SJSA1 (cell line): ENCODE measurements around the gene APOBR. TPM values are rescaled to one million over a fixed set of nuclear protein-coding genes. Genes with fewer than 3 reads are reported as not detected.
"Not testable (repeated sequence)": the region's sequence is repeated elsewhere in the genome, so short reads cannot be mapped to it uniquely, and the experiment has no call there.

Source experiments
- DNase-seq, 2 experiments: peaks; one replicate each; pipeline ENCODE4 v3.0.0-alpha.2; 2015 to 2020; ENCODE audit warnings: low spot score in 2 of 2, low read depth in 1 of 2
- H3K27ac ChIP-seq: fragments of 250-450 bp; sonication (Bioruptor Pico); 2 replicates; pipeline ENCODE4 v1.5.1; 2020; ENCODE audit warnings: mild to moderate bottlenecking, moderate library complexity
- H3K27me3 ChIP-seq: fragments of 250-450 bp; sonication (Bioruptor Pico); replicated peaks from 2 replicates; pipeline ENCODE4 v1.5.1; 2020; ENCODE audit warnings: mild to moderate bottlenecking, moderate library complexity
- H3K36me3 ChIP-seq: fragments of 250-450 bp; sonication (Bioruptor Pico); 2 replicates; pipeline ENCODE4 v1.5.1; 2020; ENCODE audit warnings: mild to moderate bottlenecking
- H3K4me1 ChIP-seq: fragments of 250-450 bp; sonication (Bioruptor Pico); replicated peaks from 2 replicates; pipeline ENCODE4 v1.6.1; 2021; ENCODE audit warnings: mild to moderate bottlenecking
- H3K4me3 ChIP-seq: fragments of 250-450 bp; sonication (Bioruptor Pico); 2 replicates; pipeline ENCODE4 v1.5.1; 2020; ENCODE audit warnings: mild to moderate bottlenecking
- H3K9me3 ChIP-seq: fragments of 250-450 bp; sonication (Bioruptor Pico); replicated peaks from 2 replicates; pipeline ENCODE4 v1.5.1; 2020; ENCODE audit warnings: mild to moderate bottlenecking
- total RNA-seq: library from RNA; depleted of rRNA; stranded (reverse); fragments of >200 nt; shearing (Covaris generic); gene quantifications from 2 replicates; pipeline ENCODE4 v1.2.3, GENCODE V29; 2014; rRNA removed

Gene APOBR
- not detected in 2 replicates for total RNA-seq

GRCh38 chr16:28494121-28494851 lies at the start of gene APOBR:
TSS of gene APOBR (plus strand) at chr16:28494643. CDS start at chr16:28494682, 39 bp downstream.
- Histone ChIP-seq H3K27me3 (no peaks in the 10 kb centered on the region), H3K4me1 (peaks cover 6% of the 10 kb centered on the region; the same call in 1 of the 2 replicates), H3K36me3 (no peaks in the 10 kb centered on the region), H3K9me3 (no peaks in the 10 kb centered on the region), H3K4me3 (no peak within 1 kb of the TSS), H3K27ac (no peak within 1 kb of the TSS)
- DNase-seq: no peak

GRCh38 chr16:28446388-28446787 lies 48.1 kb upstream of the APOBR start:
- not testable (repeated sequence) for DNase-seq, H3K4me3 ChIP-seq, H3K27ac ChIP-seq, H3K9me3 ChIP-seq, H3K4me1 ChIP-seq, H3K27me3 ChIP-seq, H3K36me3 ChIP-seq

GRCh38 chr16:28447081-28447480 lies 47.4 kb upstream of the APOBR start:
- H3K27ac ChIP-seq, H3K27me3 ChIP-seq, H3K9me3 ChIP-seq, DNase-seq, H3K36me3 ChIP-seq, H3K4me1 ChIP-seq, H3K4me3 ChIP-seq: not testable (repeated sequence)

GRCh38 chr16:28473714-28474265 lies 20.7 kb upstream of the APOBR start:
- DNase-seq: no peak
- no peak overlapping the region for H3K4me3 ChIP-seq
- peaks cover 10% of the 10 kb centered on the region for H3K36me3 ChIP-seq

GRCh38 chr16:28475221-28475620 lies 19.2 kb upstream of the APOBR start:
- H3K4me3 ChIP-seq: no peak overlapping the region
- no peak for DNase-seq
- no peak overlapping the region for H3K27ac ChIP-seq
- no peaks in the 10 kb centered on the region for H3K9me3 ChIP-seq
- no peaks in the 10 kb centered on the region for H3K27me3 ChIP-seq
- peaks cover 10% of the 10 kb centered on the region for H3K36me3 ChIP-seq
- 0 out of 2 replicates have a peak, but pooled peaks cover 3% of the 10 kb centered on the region for H3K4me1 ChIP-seq

More at GRCh38 chr16:28473714-28474265, 20.7 kb upstream of the APOBR start:
- H3K27ac ChIP-seq: no peak overlapping the region
- H3K4me1 ChIP-seq: 0 out of 2 replicates have a peak, but pooled peaks cover 3% of the 10 kb centered on the region
- no peaks in the 10 kb centered on the region for H3K9me3 ChIP-seq
- H3K27me3 ChIP-seq: no peaks in the 10 kb centered on the region

- H3K27ac ChIP-seq: no peak overlapping the region
- H3K27me3 ChIP-seq: no peaks in the 10 kb centered on the region
- H3K9me3 ChIP-seq: no peaks in the 10 kb centered on the region
- peaks cover 10% of the 10 kb centered on the region for H3K36me3 ChIP-seq
- H3K4me3 ChIP-seq: no peak overlapping the region
- 0 out of 2 replicates have a peak, but pooled peaks cover 3% of the 10 kb centered on the region for H3K4me1 ChIP-seq
- no peak for DNase-seq
Observed at GRCh38 chr16:28477311-28477920, 17.0 kb upstream of the APOBR start.

GRCh38 chr16:28478506-28479180 lies 15.8 kb upstream of the APOBR start:
- Histone ChIP-seq H3K4me3 (no peak overlapping the region), H3K9me3 (no peaks in the 10 kb centered on the region), H3K27me3 (no peaks in the 10 kb centered on the region), H3K36me3 (peaks cover 10% of the 10 kb centered on the region), H3K4me1 (0 out of 2 replicates have a peak, but pooled peaks cover 3% of the 10 kb centered on the region), H3K27ac (no peak overlapping the region)
- no peak for DNase-seq

- Histone ChIP-seq H3K4me1 (no peaks in the 10 kb centered on the region), H3K4me3 (no peak overlapping the region), H3K27me3 (no peaks in the 10 kb centered on the region), H3K27ac (no peak overlapping the region), H3K36me3 (peaks cover 6% of the 10 kb centered on the region; the same call in 1 of the 2 replicates), H3K9me3 (no peaks in the 10 kb centered on the region)
- DNase-seq: no peak
Observed at GRCh38 chr16:28482026-28482425, 12.4 kb upstream of the APOBR start.

GRCh38 chr16:28483361-28483760 lies 11.1 kb upstream of the APOBR start:
- H3K27me3 ChIP-seq, H3K36me3 ChIP-seq, H3K4me1 ChIP-seq, H3K9me3 ChIP-seq, H3K4me3 ChIP-seq, DNase-seq, H3K27ac ChIP-seq: not testable (repeated sequence)

- no peak overlapping the region for H3K4me3 ChIP-seq
- no peak overlapping the region for H3K27ac ChIP-seq
- peaks cover 10% of the 10 kb centered on the region; the same call in 1 of the 2 replicates for H3K4me1 ChIP-seq
- no peaks in the 10 kb centered on the region for H3K27me3 ChIP-seq
- peaks cover 3% of the 10 kb centered on the region for H3K36me3 ChIP-seq
- H3K9me3 ChIP-seq: no peaks in the 10 kb centered on the region; the same call in 1 of the 2 replicates
- no peak for DNase-seq
Observed at GRCh38 chr16:28486266-28486665, 8.2 kb upstream of the APOBR start.

GRCh38 chr16:28491230-28491969 lies 3.0 kb upstream of the APOBR start:
- Histone ChIP-seq H3K9me3 (no peaks in the 10 kb centered on the region; the same call in 1 of the 2 replicates), H3K27me3 (no peaks in the 10 kb centered on the region), H3K36me3 (peaks cover 3% of the 10 kb centered on the region), H3K4me3 (peak overlapping the region; percentile 67), H3K4me1 (peaks cover 14% of the 10 kb centered on the region; the same call in 1 of the 2 replicates), H3K27ac (no peak overlapping the region)
- DNase-seq: peak in 1 of 2 experiments; percentile 18

- Histone ChIP-seq H3K4me1 (peaks cover 14% of the 10 kb centered on the region; the same call in 1 of the 2 replicates), H3K4me3 (peak within 1 kb of the TSS; percentile 67), H3K27me3 (no peaks in the 10 kb centered on the region), H3K36me3 (peaks cover 3% of the 10 kb centered on the region), H3K9me3 (no peaks in the 10 kb centered on the region; the same call in 1 of the 2 replicates), H3K27ac (peak within 1 kb of the TSS; percentile 92)
- DNase-seq: peak; percentile 91 to 98
Observed at GRCh38 chr16:28491970-28492474, 2.4 kb upstream of the APOBR start, which contains the start of gene CLN3. TSS of gene CLN3 (minus strand) at chr16:28492074. CDS start at chr16:28491759, 315 bp downstream.

- DNase-seq: no peak
- H3K27ac ChIP-seq: peak overlapping the region; percentile 92
- peaks cover 3% of the 10 kb centered on the region for H3K36me3 ChIP-seq
- H3K27me3 ChIP-seq: no peaks in the 10 kb centered on the region
- peak overlapping the region; percentile 67 for H3K4me3 ChIP-seq
- no peaks in the 10 kb centered on the region; the same call in 1 of the 2 replicates for H3K9me3 ChIP-seq
- peaks cover 14% of the 10 kb centered on the region; the same call in 1 of the 2 replicates for H3K4me1 ChIP-seq
Observed at GRCh38 chr16:28492511-28492910, 1.9 kb upstream of the APOBR start.
